Stimulated activated CD4-positive, alpha-beta T cell treated with anti-CD3 and anti-CD28 coated beads, Interleukin-15, amount 100 ng/mL, for 1 hour (primary cell): ENCODE measurements around the gene C19orf81.

Source experiments
- DNase-seq, 2 donors: peaks; one replicate each; pipeline ENCODE4 v3.0.0-alpha.2; 2020; ENCODE audit warnings: low read depth in 1 of 2, low spot score in 1 of 2

The C19orf81 gene

DNA sequence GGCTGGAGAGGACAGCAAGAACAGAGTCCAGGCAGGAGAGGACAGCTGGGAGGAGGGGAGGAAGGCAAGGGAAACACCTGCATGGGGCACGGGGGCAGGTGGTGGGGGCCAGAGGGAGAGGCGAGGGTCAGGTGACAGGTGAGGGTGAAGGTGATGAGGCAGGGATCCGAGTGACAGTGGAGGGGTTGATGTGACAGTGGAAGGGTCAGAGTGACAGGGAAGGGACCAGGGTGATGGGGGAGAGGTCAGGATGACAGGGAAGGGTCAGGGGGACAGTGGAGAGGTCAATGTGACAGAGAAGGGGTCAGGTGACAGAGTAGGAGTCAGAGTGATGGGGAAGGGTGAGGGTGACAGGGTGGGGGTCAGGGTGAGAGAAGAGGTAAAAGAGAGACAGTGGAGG lies 29.1 kb downstream of the C19orf81 start:
- no peak for DNase-seq

DNA sequence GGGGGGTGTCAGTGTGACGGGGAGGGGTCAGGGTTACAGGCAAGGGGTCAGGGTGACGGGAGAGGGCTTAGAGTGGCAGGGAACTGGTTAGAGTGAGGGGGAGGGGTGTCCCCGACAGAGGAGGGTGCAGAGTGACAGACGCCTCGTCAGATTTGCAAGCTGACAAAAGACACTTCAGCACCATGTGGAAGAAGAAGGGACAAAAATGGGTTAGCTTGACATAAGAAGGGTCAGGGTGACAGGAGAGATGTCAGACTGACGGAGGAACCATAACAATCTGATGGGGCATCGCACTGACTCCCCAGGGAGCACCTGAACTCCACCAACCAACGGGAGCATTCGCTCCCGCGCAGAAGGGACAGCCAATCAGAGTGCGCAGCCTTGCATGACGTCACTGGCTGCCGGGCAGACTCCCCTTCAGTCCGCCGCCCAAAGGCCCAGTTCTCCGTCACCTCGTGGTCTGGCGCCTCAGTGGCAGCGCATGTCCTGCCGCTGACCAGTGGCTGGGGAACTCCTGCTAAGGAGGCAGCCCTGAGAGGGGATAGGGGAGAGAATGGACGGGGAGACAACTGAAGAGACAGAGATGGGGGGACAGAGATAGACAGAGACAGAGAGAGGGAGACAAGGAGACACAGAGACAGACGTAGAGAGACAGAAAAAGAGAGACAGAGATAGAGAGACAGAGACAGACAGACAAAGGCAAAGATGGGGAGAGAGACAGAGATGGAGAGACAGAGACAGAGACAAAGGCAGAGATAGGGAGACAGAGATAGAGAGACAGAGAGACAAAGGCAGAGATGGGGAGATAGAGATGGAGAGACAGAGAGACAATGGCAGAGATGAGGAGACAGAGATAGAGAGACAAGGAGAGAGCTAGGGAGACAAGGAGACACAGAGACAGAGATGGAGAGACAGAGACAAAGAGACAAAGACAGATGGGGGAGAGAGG lies 30.2 kb downstream of the C19orf81 start:
- DNase-seq, result peak; percentile 46 to 69

DNA sequence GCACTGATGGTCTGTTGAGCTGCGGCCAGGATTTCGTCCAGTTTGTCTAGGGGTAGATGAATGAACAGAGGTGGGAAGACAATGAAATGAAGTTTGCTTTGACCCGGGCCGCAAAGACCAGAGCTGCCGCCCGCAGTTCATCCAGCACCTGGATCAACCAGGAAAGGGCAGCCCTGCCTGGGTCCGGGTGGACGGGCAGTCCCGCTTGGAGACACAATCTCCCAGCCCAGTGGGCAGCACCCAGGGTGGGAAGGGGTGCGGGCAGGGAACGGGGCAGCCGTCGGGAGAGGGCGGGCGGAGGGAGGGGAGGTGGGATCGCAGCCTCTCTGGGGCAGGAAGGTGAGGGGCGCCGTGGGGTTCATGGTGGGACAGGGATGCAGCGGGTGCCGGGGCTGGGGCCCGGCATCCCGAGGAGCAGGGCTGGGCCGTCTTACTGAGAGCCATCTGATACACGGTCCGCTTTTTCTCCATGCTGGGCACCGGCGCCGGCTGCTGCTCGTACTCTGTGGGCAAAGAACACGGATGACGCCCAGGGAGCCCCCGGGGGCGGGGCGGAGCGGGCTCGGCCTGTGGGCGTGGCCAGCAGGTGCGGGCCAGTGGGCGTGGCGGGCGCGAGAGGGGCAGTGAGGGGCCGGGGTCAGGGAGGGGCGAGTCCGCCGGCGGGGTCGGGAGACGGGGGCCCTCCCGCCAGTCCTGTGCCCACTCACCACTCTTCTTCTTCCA lies 37.2 kb downstream of the C19orf81 start:
- DNase-seq, result no peak

GRCh38 chr19:50688766-50689165 lies 39.5 kb downstream of the C19orf81 start:
- no peak for DNase-seq

DNA sequence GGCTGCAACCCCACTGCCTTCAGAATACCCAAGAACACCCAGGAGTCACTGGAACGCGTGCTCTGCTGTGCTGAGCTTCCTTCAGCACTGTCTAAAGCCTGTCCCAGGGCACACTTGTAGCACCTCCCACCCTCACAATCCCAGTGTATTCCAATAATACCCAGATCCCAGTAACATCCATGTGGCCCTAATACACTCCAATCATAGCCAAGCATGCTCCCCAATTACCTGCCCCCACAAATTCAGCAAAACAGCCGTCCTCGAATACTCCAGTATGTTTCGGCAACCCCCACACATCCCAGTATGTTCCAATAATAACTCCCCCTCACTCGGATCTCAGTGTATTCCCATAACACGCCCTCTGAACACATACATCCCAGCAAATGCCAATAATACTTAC lies 41.2 kb downstream of the C19orf81 start:
- DNase-seq, result no peak

DNA sequence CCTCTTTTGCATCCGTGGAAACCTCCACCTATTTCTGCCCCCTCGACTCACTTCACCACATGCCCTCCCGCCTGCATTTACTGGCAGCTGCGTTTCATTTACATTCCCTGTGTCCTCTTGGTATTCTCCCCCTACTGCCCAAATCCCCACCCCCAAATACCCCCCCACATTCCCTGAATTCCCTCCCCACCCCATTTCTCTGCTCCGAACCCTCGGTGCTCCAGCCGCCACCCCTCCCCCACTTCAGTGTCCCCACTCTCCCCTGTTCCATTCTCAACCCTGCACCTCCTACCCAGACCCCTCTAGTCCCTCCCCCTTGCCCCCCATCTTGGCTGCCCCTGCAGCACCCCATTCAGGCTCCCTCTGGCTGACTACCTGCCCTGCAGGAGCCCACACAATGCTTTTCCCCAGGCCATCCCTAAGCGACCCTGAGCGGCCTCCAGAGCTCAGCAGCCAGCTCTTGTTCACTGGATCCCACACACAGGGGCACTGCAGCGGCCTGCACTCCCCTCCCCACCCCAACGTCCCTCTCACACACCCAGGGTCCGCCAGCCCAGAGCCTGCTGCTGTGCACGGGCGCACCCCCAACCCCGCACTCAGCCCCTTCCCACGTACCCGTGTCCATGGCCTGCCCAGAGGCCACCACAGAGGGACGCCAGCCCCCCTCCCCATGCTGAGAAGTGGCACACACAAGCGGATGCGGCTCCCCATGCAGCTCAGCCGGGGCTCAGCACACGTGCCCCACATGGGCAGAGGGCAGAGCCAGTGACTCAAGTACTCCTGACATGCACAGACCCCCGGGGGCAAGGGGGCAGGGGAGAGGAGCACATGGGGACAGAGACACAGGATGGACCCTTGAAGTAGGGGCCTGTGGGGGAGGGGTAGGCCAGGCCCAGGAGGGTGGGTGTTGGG lies 44.1 kb downstream of the C19orf81 start:
- no peak for DNase-seq

- DNase-seq, result no peak
Observed at GRCh38 chr19:50694815-50695145, 45.5 kb downstream of the C19orf81 start.

DNA sequence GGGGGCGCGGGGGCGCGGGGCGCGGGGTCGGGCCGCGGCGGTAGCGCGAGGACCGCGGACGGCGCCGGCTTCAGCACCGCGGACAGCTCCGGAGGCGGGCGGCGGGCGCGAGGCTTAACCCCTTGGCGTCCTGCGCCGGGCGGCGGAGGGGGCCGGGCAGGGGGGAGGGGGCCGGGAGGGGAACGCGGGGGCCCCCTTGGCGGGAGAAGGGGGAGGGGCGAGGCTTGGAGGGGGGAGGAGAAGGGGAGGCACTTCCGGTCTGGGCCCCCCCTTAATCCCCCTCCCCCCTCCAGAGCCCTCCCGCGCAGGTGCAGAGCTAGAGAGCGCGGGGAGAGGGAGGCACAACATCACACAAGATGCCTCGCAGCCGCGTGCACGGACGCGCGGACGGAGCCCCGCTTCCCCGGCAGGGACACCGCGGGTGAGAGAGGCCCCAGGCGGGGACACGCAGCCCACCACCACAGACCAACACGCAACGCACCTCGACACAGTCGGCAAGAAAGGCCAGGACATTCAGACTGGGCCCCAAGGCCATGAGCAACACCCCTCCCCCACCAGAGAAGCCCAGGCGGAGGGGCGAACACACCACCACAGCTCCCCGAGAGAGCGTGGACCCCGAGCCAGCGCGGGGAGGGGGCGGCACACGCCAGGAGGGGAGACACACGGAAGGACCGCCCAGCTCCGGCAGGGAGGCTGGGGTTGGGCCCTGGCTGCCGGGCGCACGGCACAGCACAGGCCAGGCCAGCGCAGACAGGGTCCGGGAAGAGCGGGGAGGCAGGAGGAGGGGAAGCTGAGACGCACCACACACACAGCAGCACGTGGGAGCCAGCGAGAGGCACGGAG lies 46.2 kb downstream of the C19orf81 start:
- no peak for DNase-seq

DNA sequence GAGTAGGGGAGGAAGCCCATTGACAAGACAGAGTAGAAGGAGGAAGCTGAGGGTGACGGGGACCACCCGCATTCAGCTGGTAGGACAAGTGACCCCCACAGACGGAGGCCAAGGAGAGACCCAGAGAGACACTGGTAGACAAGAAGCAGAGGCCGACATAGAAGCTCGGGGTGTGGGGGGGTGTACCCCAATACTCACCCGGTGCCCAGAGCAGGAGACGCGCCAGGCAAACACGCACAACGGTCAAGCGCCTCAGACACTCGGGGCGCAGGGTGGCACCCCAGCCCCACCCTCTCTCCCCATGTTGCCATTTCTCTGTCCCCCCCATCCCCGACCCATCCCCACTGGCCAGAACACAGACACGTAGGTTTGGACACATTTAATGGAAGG lies 46.8 kb downstream of the C19orf81 start:
- DNase-seq, result no peak

DNA sequence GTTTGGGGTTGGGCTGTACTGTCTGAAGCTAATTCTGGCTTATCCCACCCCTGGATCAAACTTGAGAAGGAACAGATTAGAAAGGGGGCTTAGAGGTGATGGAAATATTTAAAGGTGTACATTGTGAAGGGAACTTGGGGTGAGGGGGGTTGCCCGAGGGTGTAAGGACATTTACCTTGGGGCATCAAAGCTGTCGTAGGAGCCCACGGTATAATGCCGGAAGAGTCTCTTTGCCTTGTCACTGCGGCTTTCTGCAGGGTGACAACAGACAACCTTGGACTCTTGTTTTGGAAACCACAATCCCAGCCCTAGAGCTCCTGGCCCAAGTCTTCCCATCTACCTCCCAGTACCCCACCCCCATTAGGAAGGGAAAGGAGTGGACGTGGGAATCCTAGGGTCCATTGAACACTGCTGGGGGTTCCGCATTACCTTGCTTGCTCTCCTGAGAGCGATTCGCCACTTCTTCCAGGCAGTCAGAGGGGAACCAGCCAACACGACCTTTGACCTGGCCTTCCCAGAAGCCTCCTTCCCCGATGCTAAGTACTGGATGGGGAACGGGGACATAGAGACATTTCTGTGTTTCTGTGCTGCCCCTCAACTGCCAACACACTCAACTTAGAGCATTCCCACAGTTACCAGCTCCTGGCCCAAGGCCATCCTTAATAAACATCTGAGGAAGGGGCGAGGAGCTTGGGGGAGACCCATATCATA lies 48.3 kb downstream of the C19orf81 start:
- DNase-seq, result no peak

GRCh38 chr19:50701367-50701985 lies 52.2 kb downstream of the C19orf81 start:
- no peak for DNase-seq

DNA sequence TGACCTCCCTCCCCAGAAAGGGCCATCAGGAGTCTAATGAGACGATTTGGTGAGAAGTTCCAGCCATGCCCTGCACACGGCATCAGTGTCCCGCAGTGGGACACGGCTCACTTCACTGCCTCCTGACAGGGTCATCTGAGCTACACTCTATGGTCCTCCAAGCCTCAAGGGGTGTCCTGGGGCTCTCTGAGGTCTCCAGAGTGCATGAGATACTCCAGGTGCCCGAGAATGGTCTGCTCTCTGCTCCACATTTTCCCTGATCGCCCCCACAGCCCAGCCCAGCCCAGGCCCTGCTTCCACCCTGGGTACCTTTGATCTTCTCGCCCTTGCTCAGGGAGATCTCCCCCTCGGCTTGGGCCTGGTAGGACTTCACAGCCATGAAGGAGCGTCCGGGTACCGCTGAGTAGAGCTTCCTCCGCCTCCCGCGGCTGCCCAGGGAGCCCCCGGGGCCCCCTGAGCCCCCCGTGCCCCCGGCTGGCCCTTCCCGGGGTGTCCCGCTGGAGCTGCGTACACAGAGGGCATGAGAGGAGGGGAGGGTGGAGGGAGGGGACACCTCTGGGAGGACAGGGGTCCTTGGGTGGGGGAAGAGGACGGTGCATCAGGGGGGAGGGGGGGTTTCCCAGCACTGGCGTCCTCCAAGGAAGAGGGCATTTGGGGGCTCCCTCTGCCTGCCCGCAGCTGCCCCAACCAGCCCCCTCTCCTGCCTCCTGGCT lies 53.1 kb downstream of the C19orf81 start:
- no peak for DNase-seq

- DNase-seq, result no peak
Observed at GRCh38 chr19:50702871-50703829, 53.9 kb downstream of the C19orf81 start.

- no peak for DNase-seq
Observed at GRCh38 chr19:50703915-50704796, 54.9 kb downstream of the C19orf81 start.

GRCh38 chr19:50705422-50706019 lies 56.3 kb downstream of the C19orf81 start:
- DNase-seq, result no peak

DNA sequence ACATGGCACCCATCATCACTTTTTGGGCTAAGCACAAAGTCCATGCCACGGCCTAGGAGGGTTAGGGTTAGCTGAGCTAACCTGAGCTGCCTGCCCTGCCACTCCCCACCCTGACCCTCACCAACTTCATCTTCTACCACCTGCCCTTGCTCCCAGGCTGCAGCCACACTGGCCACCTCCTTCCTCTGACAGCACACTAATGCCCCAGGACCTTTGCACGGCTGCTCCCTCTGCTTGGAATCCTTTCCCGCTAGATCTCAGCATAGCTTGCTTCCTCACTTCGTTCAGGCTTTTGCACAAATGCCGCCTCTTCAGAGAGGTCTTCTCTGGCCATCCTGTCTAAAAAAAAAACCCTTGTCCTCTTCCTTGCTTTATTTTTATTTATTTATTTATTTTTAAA lies 57.1 kb downstream of the C19orf81 start:
- DNase-seq, result no peak
